Measurements from ENCODE around the gene SUGCT. TPM values are rescaled to one million over a fixed set of nuclear protein-coding genes. Genes with fewer than 3 reads are reported as not detected.

The SUGCT gene
- total RNA-seq, 1 experiment from 2014 or later, result 5.4 TPM

- H4K91ac ChIP-seq (ENCODE audit: insufficient read length, low read depth, low read length), result no peak overlapping the region
- Mint-ChIP-seq H3K4me3 (no peak overlapping the region), H3K36me3 (ENCODE audit: insufficient read depth in 1 of 3, low read depth in 3 of 3) (no peaks in the 10 kb centered on the region), H3K27ac (no peak overlapping the region), H3K4me1 (peaks cover 2 to 11% of the 10 kb centered on the region in 2 experiments), H3K27me3 (ENCODE audit: low read depth) (no peaks in the 10 kb centered on the region), H3K9me3 (no peaks in the 10 kb centered on the region)
- H2BK5ac ChIP-seq (ENCODE audit: insufficient read length, low read length), result no peak overlapping the region
- WGBS (ENCODE audit: extremely low coverage, insufficient read length, low lambda C conversion rate), result no CpG with 5 or more reads among the region's 4 CpGs
- H4K5ac ChIP-seq (ENCODE audit: insufficient read length, low read depth, low read length), result no peak overlapping the region
- H3K18ac ChIP-seq (ENCODE audit: insufficient read length, low read depth, low read length), result no peak overlapping the region
- no peak overlapping the region for H3T11ph ChIP-seq (ENCODE audit: low read length)
- H3K79me2 ChIP-seq (ENCODE audit: insufficient read depth, low read length), result no peaks in the 10 kb centered on the region
- no peak overlapping the region for H3K4me2 ChIP-seq (ENCODE audit: insufficient read depth, insufficient read length, low read length)
- H3K14ac ChIP-seq (ENCODE audit: insufficient read depth, low read length), result no peak overlapping the region
- no peaks in the 10 kb centered on the region for H3K23me2 ChIP-seq (ENCODE audit: insufficient read length, low read depth, low read length, poor library complexity, severe bottlenecking)
- no peak overlapping the region for H3K27ac ChIP-seq (ENCODE audit: insufficient read length, low read depth, low read length)
- no peaks in the 10 kb centered on the region for H4K20me1 ChIP-seq (ENCODE audit: control insufficient read depth, insufficient read depth, insufficient read length)
- H2BK120ac ChIP-seq (ENCODE audit: low read depth, low read length, poor library complexity, severe bottlenecking), result no peak overlapping the region
- H2BK12ac ChIP-seq (ENCODE audit: insufficient read length, low read depth, low read length), result no peak overlapping the region
- no peak for TF ChIP-seq CTCF (conservative IDR thresholded peaks at IDR 0.05)
- no peak overlapping the region for H2BK15ac ChIP-seq (ENCODE audit: low read depth, low read length)
- H3K23ac ChIP-seq (ENCODE audit: insufficient read length, low read depth, low read length), result no peak overlapping the region
- no peaks in the 10 kb centered on the region for H3K9me3 ChIP-seq (ENCODE audit: control insufficient read depth, low read depth, low read length)
- no peak overlapping the region for H4K8ac ChIP-seq (replicated peaks; ENCODE audit: insufficient read length, low read depth, low read length)
- no peak overlapping the region for H2AFZ ChIP-seq (ENCODE audit: low read length)
- no peak overlapping the region for H2BK20ac ChIP-seq (ENCODE audit: low read depth, low read length, poor library complexity, severe bottlenecking)
- no peak overlapping the region for H3K56ac ChIP-seq (ENCODE audit: insufficient read length, low read depth, low read length)
- no peak for DNase-seq
- no peak overlapping the region for H3K9ac ChIP-seq (ENCODE audit: extremely low read depth, insufficient read length, low read length)
- H3K27me3 ChIP-seq (ENCODE audit: insufficient read depth, low read length), result no peaks in the 10 kb centered on the region
- no peak overlapping the region for H3K4ac ChIP-seq (ENCODE audit: low read depth, low read length)
- H2AK5ac ChIP-seq (ENCODE audit: insufficient read length, low read length), result no peak overlapping the region
- no peaks in the 10 kb centered on the region for H3K79me1 ChIP-seq (ENCODE audit: insufficient read depth, low read depth, low read length, poor library complexity, severe bottlenecking)
- H3K4me1 ChIP-seq (ENCODE audit: insufficient read depth, low read length), result no peaks in the 10 kb centered on the region; the same call in 1 of the 2 replicates
These were observed 328.6 kb downstream of the SUGCT start for GRCh38 chr7:40463446-40463845.
